ENCODE data around the gene PHF19. TPM values are rescaled to one million over a fixed set of nuclear protein-coding genes. Genes with fewer than 3 reads are reported as not detected.

Gene PHF19
- 6.5 and 8.0 TPM in 2 replicates for total RNA-seq

DNA sequence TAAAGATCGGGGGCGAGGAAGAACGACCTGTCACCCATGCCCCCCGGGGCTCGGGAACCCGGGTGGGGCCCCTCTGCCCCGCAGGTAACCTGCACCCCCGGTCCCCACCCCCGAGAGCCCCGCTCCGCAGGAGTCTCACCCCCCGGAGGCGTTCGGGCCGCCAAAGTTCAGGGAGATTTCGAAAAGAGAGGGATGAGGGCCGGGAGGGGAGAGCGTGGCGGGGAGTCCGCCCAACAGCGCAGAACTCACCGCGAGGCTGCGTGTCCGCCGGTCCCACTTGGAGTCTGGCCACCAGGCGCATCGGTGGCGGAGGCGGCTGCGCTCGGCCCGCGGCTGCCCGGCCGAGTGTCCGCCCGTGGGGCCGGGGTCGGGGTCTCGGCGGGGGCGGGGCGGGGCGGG lies at the start of gene PHF19:
Gene PHF19 (minus strand): TSS at position 347 of the 399 bp plus-strand sequence. CDS start 2,447 bp downstream, outside the sequence.

GRCh38 chr9:120926397-120926928 lies 49.5 kb upstream of the PHF19 start, which contains the start of gene TRAF1:
Gene TRAF1 (minus strand): TSS chr9:120926796. CDS start chr9:120926075, 721 bp downstream.

GRCh38 chr9:120842685-120843485 lies 34.1 kb downstream of the PHF19 start, which contains the start of gene PSMD5:
Gene PSMD5 (minus strand): TSS chr9:120842922. CDS start chr9:120842909, 13 bp downstream.

Other genes with a start within 250 kb of the PHF19 start
- gene MEGF9, start 162.7 kb downstream of the PHF19 start, total RNA-seq: 9.2 and 22.9 TPM in 2 replicates
- 29.0 and 57.4 TPM in 2 replicates for gene FBXW2, start 83.8 kb downstream of the PHF19 start, total RNA-seq
- gene PSMD5, start 34.3 kb downstream of the PHF19 start, total RNA-seq: 25.1 and 29.0 TPM in 2 replicates
- 1.0 and 2.3 TPM in 2 replicates for gene TRAF1, start 49.6 kb upstream of the PHF19 start, total RNA-seq
- 1.6 and 1.7 TPM in 2 replicates for gene C5, start 173.1 kb upstream of the PHF19 start, total RNA-seq
- 5.6 and 8.5 TPM in 2 replicates for gene CNTRL, start 197.8 kb upstream of the PHF19 start, total RNA-seq

All from nasal cavity respiratory epithelium epithelial cell of viscerocranial mucosa (primary cell).